ENCODE measurements around the gene SIK2. TPM values are rescaled to one million over a fixed set of nuclear protein-coding genes. Genes with fewer than 3 reads are reported as not detected.

Gene SIK2
- total and polyA plus RNA-seq, 2 donors (not counting 3 experiments of a cell fraction or from before 2014, with no cell fraction given), result 14.6 to 17.1 TPM

GRCh38 chr11:111729831-111730311 lies 127.6 kb downstream of the SIK2 start:
- Histone ChIP-seq H3K36me3 (ENCODE audit: control insufficient read depth in 2 of 2, extremely low read depth in 1 of 2, insufficient read depth in 2 of 2, low read length in 2 of 2) (peaks cover 0 to 2% of the 10 kb centered on the region in 2 experiments), H3K9me3 (replicated peaks; ENCODE audit: control insufficient read depth, insufficient read depth, low read length) (no peaks in the 10 kb centered on the region), H2AFZ (ENCODE audit: low read depth, low read length) (no peak overlapping the region), H3K27me3 (ENCODE audit: control insufficient read depth in 2 of 2, insufficient read depth in 2 of 2, low read length in 2 of 2) (no peaks in the 10 kb centered on the region), H3K79me2 (ENCODE audit: control insufficient read depth, insufficient read depth, low read length) (no peaks in the 10 kb centered on the region), H3K4me2 (ENCODE audit: insufficient read depth, low read length) (no peak overlapping the region), H3K4me1 (ENCODE audit: control insufficient read depth, extremely low read depth, insufficient read depth, low read length) (peaks cover 35% of the 10 kb centered on the region), H3K4me3 (replicated peaks in 1 of 3; ENCODE audit: insufficient read depth in 1 of 3, low read depth in 1 of 3, low read length in 3 of 3) (no peak overlapping the region), H3K9me1 (replicated peaks; ENCODE audit: control insufficient read depth, extremely low read depth, insufficient read depth, low read length) (no peaks in the 10 kb centered on the region), H3K9ac (replicated peaks; ENCODE audit: extremely low read depth, insufficient read depth, low read length) (no peak overlapping the region), H3K27ac (ENCODE audit: insufficient read depth, low read depth, low read length) (no peak overlapping the region), H4K20me1 (replicated peaks; ENCODE audit: control insufficient read depth, extremely low read depth, insufficient read depth, low read length) (no peaks in the 10 kb centered on the region)
- BruUV-seq (replicated peaks), result no TSS peak
- TF ChIP-seq JUN (IDR thresholded peaks at IDR 0.05; ENCODE audit: borderline replicate concordance, insufficient read depth, insufficient read length, low read depth) (no peak), GATA2 (IDR thresholded peaks at IDR 0.05; ENCODE audit: insufficient read depth, insufficient read length, low read depth, low read length) (no peak), MAX (IDR thresholded peaks at IDR 0.05; ENCODE audit: insufficient read depth, insufficient read length) (no peak), EZH2 (IDR thresholded peaks at IDR 0.05; ENCODE audit: borderline replicate concordance, low read depth, low read length, severe bottlenecking) (no peak), POLR2A (IDR thresholded peaks at IDR 0.05; ENCODE audit: low read depth, low read length) (no peak), POLR2AphosphoS5 (IDR thresholded peaks at IDR 0.05; ENCODE audit: insufficient read depth, low read depth, low read length) (no peak), FOS (IDR thresholded peaks at IDR 0.05; ENCODE audit: borderline replicate concordance, insufficient read depth, low read length) (no peak), MYC (IDR thresholded peaks at IDR 0.05; ENCODE audit: low read depth, low read length) (no peak), CTCF (IDR thresholded peaks at IDR 0.05; ENCODE audit: extremely low read depth in 1 of 2, insufficient read depth in 1 of 2, low read depth in 1 of 2, low read length in 2 of 2) (no peak)
- dilution Hi-C loops (cut with MboI; ENCODE audit: extremely low pct_ligation_motif_present, low sequenced_read_pairs) (no loop called here), intact Hi-C loops (cut with micrococcal nuclease) (no loop called here)
- FAIRE-seq, result no peak
- POLR2A ChIA-PET, result no interaction called here
- CTCF ChIA-PET, result interaction anchor here (1.0 to 2.8 kb wide), 5 partner anchors 8 to 126 kb away, joined by 3 to 13 read pairs (median 4); no protein-coding TSS in a partner anchor
- DNase-seq (ENCODE audit: low read depth, low spot score), result peak; percentile 59
